ENCODE measurements around the gene NEO1.

- TF ChIP-seq CTCF (IDR thresholded peaks at IDR 0.05; ENCODE audit: insufficient read depth, low read length, poor library complexity, severe bottlenecking) (no peak), EZH2phosphoT487 (conservative IDR thresholded peaks at IDR 0.05; ENCODE audit: low read length) (no peak)
Observed at GRCh38 chr15:73335026-73335425, 282.8 kb downstream of the NEO1 start.
